Right lung (tissue), 5 donors: ENCODE measurements around the gene SH2D2A. TPM values are rescaled to one million over a fixed set of nuclear protein-coding genes. Genes with fewer than 3 reads are reported as not detected.

Experiments used
- DNase-seq, 2 donors: peaks; one replicate each; pipeline ENCODE4 v3.0.0-alpha.2; 2013
- polyA plus RNA-seq, 5 donors: library from polyadenylated mRNA; unstranded; fragments of 120-200 nt; gene quantifications; one replicate each; pipeline versions ENCODE4 v1.2.1 to v1.2.3, GENCODE V29; 2013; ENCODE audit warnings: inconsistent platforms in 1 of 5, low replicate concordance in 1 of 5; ENCODE audit not compliant: insufficient read length in 5 of 5, insufficient read depth in 1 of 5

SH2D2A gene
- polyA plus RNA-seq, 5 donors: 0.46 to 0.88 (median 0.55) TPM

- DNase-seq: no peak
Observed at GRCh38 chr1:156848461-156849150, 32.0 kb upstream of the SH2D2A start.

- DNase-seq: no peak
Observed at GRCh38 chr1:156847591-156848460, 31.2 kb upstream of the SH2D2A start.

GRCh38 chr1:156846643-156847042 lies 30.0 kb upstream of the SH2D2A start:
- DNase-seq: no peak

GRCh38 chr1:156845953-156846545 lies 29.4 kb upstream of the SH2D2A start:
- DNase-seq: no peak

GRCh38 chr1:156845055-156845952 lies 28.7 kb upstream of the SH2D2A start:
- no peak for DNase-seq

- no peak for DNase-seq
Observed at GRCh38 chr1:156844638-156845037, 28.0 kb upstream of the SH2D2A start.

- DNase-seq: no peak
Observed at GRCh38 chr1:156844102-156844501, 27.5 kb upstream of the SH2D2A start.

- no peak for DNase-seq
Observed at GRCh38 chr1:156842618-156843300, 26.1 kb upstream of the SH2D2A start.

GRCh38 chr1:156841295-156841855 lies 24.7 kb upstream of the SH2D2A start:
- no peak for DNase-seq

- DNase-seq: no peak
Observed at GRCh38 chr1:156840898-156841279, 24.2 kb upstream of the SH2D2A start.

- DNase-seq: no peak
Observed at GRCh38 chr1:156840186-156840897, 23.7 kb upstream of the SH2D2A start.

GRCh38 chr1:156839426-156840109 lies 22.9 kb upstream of the SH2D2A start:
- no peak for DNase-seq

- DNase-seq: no peak
Observed at GRCh38 chr1:156838972-156839371, 22.3 kb upstream of the SH2D2A start.

GRCh38 chr1:156836892-156837291 lies 20.2 kb upstream of the SH2D2A start:
- DNase-seq: no peak

- DNase-seq: no peak
Observed at GRCh38 chr1:156836041-156836654, 19.5 kb upstream of the SH2D2A start.

GRCh38 chr1:156834322-156834721 lies 17.7 kb upstream of the SH2D2A start:
- DNase-seq: no peak

- no peak for DNase-seq
Observed at GRCh38 chr1:156833603-156834002, 17.0 kb upstream of the SH2D2A start.

GRCh38 chr1:156832434-156832833 lies 15.8 kb upstream of the SH2D2A start:
- no peak for DNase-seq
